ENCODE measurements around the gene ICA1. TPM values are rescaled to one million over a fixed set of nuclear protein-coding genes. Genes with fewer than 3 reads are reported as not detected.
"Not testable (repeated sequence)": the region's sequence is repeated elsewhere in the genome, so short reads cannot be mapped to it uniquely, and the experiment has no call there.

Gene ICA1
- total RNA-seq, 1 experiment from 2014 or later, result 3.2 TPM

- TF ChIP-seq CTCF (conservative IDR thresholded peaks at IDR 0.05; ENCODE audit: low read depth, low read length), result no peak
- no peak for TF ChIP-seq EZH2phosphoT487 (IDR thresholded peaks at IDR 0.05; ENCODE audit: borderline replicate concordance, low read length)
- TF ChIP-seq EZH2 (IDR thresholded peaks at IDR 0.05; ENCODE audit: low read length, unreplicated experiment), result no peak
- H3F3A ChIP-seq (ENCODE audit: low read length, unreplicated experiment), result no peaks in the 10 kb centered on the region
- ChIA-PET CTCF (no interaction called here), POLR2A (ENCODE audit: unreplicated experiment) (interaction anchor here (0.6 kb wide), 1 partner anchor 63 kb away, joined by 5 read pairs; no protein-coding TSS in a partner anchor)
- no peak overlapping the region for H2AFZ ChIP-seq (ENCODE audit: low read length)
- H3K4me2 ChIP-seq (ENCODE audit: low read length), result no peak overlapping the region
- H3K9ac ChIP-seq (ENCODE audit: low read length), result no peak overlapping the region
- H3K27ac ChIP-seq (ENCODE audit: low read length), result no peak overlapping the region
- intact Hi-C loops (cut with micrococcal nuclease), result no loop called here
- BruUV-seq (replicated peaks), result no TSS peak
- DNase-seq (no peak), ATAC-seq (no peak)
- peaks cover 11% of the 10 kb centered on the region for H3K4me1 ChIP-seq (ENCODE audit: insufficient read depth, low read length)
- H3K27me3 ChIP-seq (ENCODE audit: low read length), result no peaks in the 10 kb centered on the region
- H3K36me3 ChIP-seq (ENCODE audit: low read depth, low read length), result no peaks in the 10 kb centered on the region
- H3K9me2 ChIP-seq (replicated peaks; ENCODE audit: low read length), result no peaks in the 10 kb centered on the region
- no peaks in the 10 kb centered on the region for H3K9me3 ChIP-seq (ENCODE audit: low read length)
- no peak overlapping the region for H3K4me3 ChIP-seq (ENCODE audit: low read length)
- no peaks in the 10 kb centered on the region for H4K20me1 ChIP-seq (ENCODE audit: low read length)
- H3K79me2 ChIP-seq (ENCODE audit: low read length), result no peaks in the 10 kb centered on the region
Observed at GRCh38 chr7:8105449-8106095, 156.4 kb downstream of the ICA1 start.

- ATAC-seq (no peak), DNase-seq (no peak)
- H3K4me1 ChIP-seq (ENCODE audit: insufficient read depth, low read length), result no peaks in the 10 kb centered on the region
- POLR2A ChIA-PET (ENCODE audit: unreplicated experiment), result no interaction called here
- H2AFZ ChIP-seq (ENCODE audit: low read length), result no peak overlapping the region
- H3K36me3 ChIP-seq (ENCODE audit: low read depth, low read length), result no peaks in the 10 kb centered on the region
- no peaks in the 10 kb centered on the region for H3K9me2 ChIP-seq (replicated peaks; ENCODE audit: low read length)
- intact Hi-C loops (cut with micrococcal nuclease), result no loop called here
- no TSS peak for BruUV-seq (replicated peaks)
- CTCF ChIA-PET, result no interaction called here
- no peak overlapping the region for H3K4me2 ChIP-seq (ENCODE audit: low read length)
- no peak overlapping the region for H3K4me3 ChIP-seq (ENCODE audit: low read length)
- no peaks in the 10 kb centered on the region for H4K20me1 ChIP-seq (ENCODE audit: low read length)
- TF ChIP-seq CTCF (conservative IDR thresholded peaks at IDR 0.05; ENCODE audit: low read depth, low read length), result no peak
- TF ChIP-seq EZH2phosphoT487 (IDR thresholded peaks at IDR 0.05; ENCODE audit: borderline replicate concordance, low read length), result no peak
- no peak for TF ChIP-seq EZH2 (IDR thresholded peaks at IDR 0.05; ENCODE audit: low read length, unreplicated experiment)
- H3K27me3 ChIP-seq (ENCODE audit: low read length), result no peaks in the 10 kb centered on the region
- H3F3A ChIP-seq (ENCODE audit: low read length, unreplicated experiment), result no peaks in the 10 kb centered on the region
- no peak overlapping the region for H3K9ac ChIP-seq (ENCODE audit: low read length)
- H3K79me2 ChIP-seq (ENCODE audit: low read length), result no peaks in the 10 kb centered on the region
- no peaks in the 10 kb centered on the region for H3K9me3 ChIP-seq (ENCODE audit: low read length)
- no peak overlapping the region for H3K27ac ChIP-seq (ENCODE audit: low read length)
Observed at GRCh38 chr7:8103282-8103681, 158.7 kb downstream of the ICA1 start.

- CTCF ChIA-PET; BruUV-seq (replicated peaks); ATAC-seq; intact Hi-C loops (cut with micrococcal nuclease); H4K20me1 ChIP-seq (ENCODE audit: low read length); H3K9ac ChIP-seq (ENCODE audit: low read length); H3K4me3 ChIP-seq (ENCODE audit: low read length); DNase-seq; H3K79me2 ChIP-seq (ENCODE audit: low read length); H3K9me3 ChIP-seq (ENCODE audit: low read length); H3K4me1 ChIP-seq (ENCODE audit: insufficient read depth, low read length); H3F3A ChIP-seq (ENCODE audit: low read length, unreplicated experiment); H2AFZ ChIP-seq (ENCODE audit: low read length); H3K9me2 ChIP-seq (replicated peaks; ENCODE audit: low read length); H3K4me2 ChIP-seq (ENCODE audit: low read length); H3K36me3 ChIP-seq (ENCODE audit: low read depth, low read length); H3K27ac ChIP-seq (ENCODE audit: low read length); POLR2A ChIA-PET (ENCODE audit: unreplicated experiment); H3K27me3 ChIP-seq (ENCODE audit: low read length): not testable (repeated sequence)
Observed at GRCh38 chr7:8101292-8101691, 160.7 kb downstream of the ICA1 start.

All from PC-3 (cell line).